Smooth muscle cell (in vitro differentiated cells): Measurements from ENCODE around the gene PMEPA1. TPM values are rescaled to one million over a fixed set of nuclear protein-coding genes. Genes with fewer than 3 reads are reported as not detected.

ENCODE experiments used
- DNase-seq: peaks from one replicate; lab custom pipeline; 2025; ENCODE audit not compliant: unreplicated experiment; lab: John Stamatoyannopoulos, UW
- H2AFZ ChIP-seq: fragments of 200-600 bp; sonication (generic); 2 replicates; pipeline ENCODE4 v1.6.0; 2016; ENCODE audit warnings: antibody characterized with exemption, low read depth, mild to moderate bottlenecking
- H3F3A ChIP-seq: fragments of 200-600 bp; sonication (generic); 2 replicates; pipeline ENCODE4 v1.6.0; 2017; ENCODE audit warnings: antibody characterized with exemption, low read depth
- H3K27ac ChIP-seq: fragments of 200-600 bp; sonication (generic); 2 replicates; pipeline ENCODE4 v1.5.1; 2016; ENCODE audit warnings: low read depth, mild to moderate bottlenecking
- H3K27me3 ChIP-seq: fragments of 200-600 bp; sonication (generic); 2 replicates; pipeline ENCODE4 v1.6.1; 2016; ENCODE audit warnings: low read depth, mild to moderate bottlenecking
- H3K36me3 ChIP-seq: fragments of 200-600 bp; sonication (generic); 2 replicates; pipeline ENCODE4 v1.5.1; 2016; ENCODE audit warnings: low read depth
- H3K4me1 ChIP-seq: fragments of 200-600 bp; sonication (generic); 2 replicates; pipeline ENCODE4 v1.5.1; 2016; ENCODE audit warnings: low read depth
- H3K4me2 ChIP-seq: fragments of 200-600 bp; sonication (generic); 2 replicates; pipeline ENCODE4 v1.6.0; 2016; ENCODE audit warnings: mild to moderate bottlenecking
- H3K4me3 ChIP-seq: fragments of 200-600 bp; sonication (generic); 2 replicates; pipeline ENCODE4 v1.5.1; 2016; ENCODE audit warnings: mild to moderate bottlenecking
- H3K79me2 ChIP-seq: fragments of 200-600 bp; sonication (generic); 2 replicates; pipeline ENCODE4 v1.6.0; 2016; ENCODE audit warnings: low read depth, mild to moderate bottlenecking
- H3K9ac ChIP-seq: fragments of 200-600 bp; sonication (generic); 2 replicates; pipeline ENCODE4 v1.6.0; 2016; ENCODE audit warnings: low read depth
- H3K9me3 ChIP-seq: fragments of 200-600 bp; sonication (generic); replicated peaks from 2 replicates; pipeline ENCODE4 v1.5.1; 2016; ENCODE audit warnings: low read depth
- H4K20me1 ChIP-seq: fragments of 200-600 bp; sonication (generic); 2 replicates; pipeline ENCODE4 v1.6.0; 2016; ENCODE audit warnings: low read depth
- CTCF ChIP-seq: fragments of 200-600 bp; sonication (generic); IDR thresholded peaks from 2 replicates; pipeline ENCODE4 v1.5.1; 2017; ENCODE audit warnings: borderline replicate concordance, mild to moderate bottlenecking, antibody characterized with exemption; ENCODE audit not compliant: insufficient read depth, poor library complexity, severe bottlenecking
- WGBS: methylation state at CpG from one replicate; pipeline ENCODE4 v1.1.7; 2016; ENCODE audit warnings: low lambda C conversion rate; 5-methylcytosine and 5-hydroxymethylcytosine counted together
- polyA plus RNA-seq: library from polyadenylated mRNA; unstranded; fragments of >200 nt; fragmentation: Nextera tagmentation; extraction: Ambion mirVana; gene quantifications from 2 replicates; pipeline ENCODE4 v1.2.1, GENCODE V29; 2016
- total RNA-seq: library from RNA; depleted of rRNA; stranded (reverse); fragments of >200 nt; gene quantifications from 2 replicates; pipeline ENCODE4 v1.2.3, GENCODE V29; 2014

The PMEPA1 gene
- total and polyA plus RNA-seq, 2 experiments from 2014 or later: 37.2 to 81.9 TPM

GRCh38 chr20:57743450-57744095 lies 33.8 kb upstream of the PMEPA1 start:
- H3K4me3 ChIP-seq: no peak overlapping the region
- no peak for DNase-seq
- H3K27ac ChIP-seq: no peak overlapping the region
- peaks cover 8% of the 10 kb centered on the region for H3K4me1 ChIP-seq
- no peak overlapping the region for H2AFZ ChIP-seq
- no peaks in the 10 kb centered on the region for H3K9me3 ChIP-seq
- no peaks in the 10 kb centered on the region for H3K27me3 ChIP-seq
- no peaks in the 10 kb centered on the region for H3K36me3 ChIP-seq
- no peak for TF ChIP-seq CTCF
- 87% methylated on average over 10 of the region's 10 CpGs for WGBS
- no peaks in the 10 kb centered on the region for H3K79me2 ChIP-seq
- H3K4me2 ChIP-seq: no peak overlapping the region
- no peak overlapping the region for H3K9ac ChIP-seq
- H3F3A ChIP-seq: peaks cover 9% of the 10 kb centered on the region
- no peaks in the 10 kb centered on the region for H4K20me1 ChIP-seq

GRCh38 chr20:57742507-57743181 lies 32.8 kb upstream of the PMEPA1 start:
- 71% methylated on average over 11 of the region's 11 CpGs for WGBS
- no peak overlapping the region for H3K27ac ChIP-seq

GRCh38 chr20:57738484-57738883 lies 28.7 kb upstream of the PMEPA1 start:
- Histone ChIP-seq H4K20me1 (no peaks in the 10 kb centered on the region), H3F3A (no peaks in the 10 kb centered on the region), H3K4me3 (no peak overlapping the region), H3K9ac (no peak overlapping the region), H3K27me3 (no peaks in the 10 kb centered on the region), H3K9me3 (no peaks in the 10 kb centered on the region), H3K79me2 (no peaks in the 10 kb centered on the region), H3K4me2 (peak overlapping the region; percentile 7), H2AFZ (no peak overlapping the region), H3K27ac (no peak overlapping the region), H3K4me1 (no peaks in the 10 kb centered on the region), H3K36me3 (no peaks in the 10 kb centered on the region)
- TF ChIP-seq CTCF: no peak
- no peak for DNase-seq
- 3% methylated on average over 2 of the region's 2 CpGs for WGBS

More at GRCh38 chr20:57742507-57743181, 32.8 kb upstream of the PMEPA1 start:
- H3K27me3 ChIP-seq: no peaks in the 10 kb centered on the region
- no peaks in the 10 kb centered on the region for H3K79me2 ChIP-seq
- no peaks in the 10 kb centered on the region for H4K20me1 ChIP-seq
- H3F3A ChIP-seq: peaks cover 2% of the 10 kb centered on the region
- H3K9me3 ChIP-seq: no peaks in the 10 kb centered on the region
- no peak overlapping the region for H3K9ac ChIP-seq
- no peak overlapping the region for H2AFZ ChIP-seq
- TF ChIP-seq CTCF: no peak
- H3K4me3 ChIP-seq: no peak overlapping the region
- DNase-seq: no peak
- H3K4me2 ChIP-seq: no peak overlapping the region
- no peaks in the 10 kb centered on the region for H3K36me3 ChIP-seq
- H3K4me1 ChIP-seq: peaks cover 2% of the 10 kb centered on the region
